ENCODE results near the gene SYCP2. TPM values are rescaled to one million over a fixed set of nuclear protein-coding genes. Genes with fewer than 3 reads are reported as not detected.
"Not testable (repeated sequence)": the region's sequence is repeated elsewhere in the genome, so short reads cannot be mapped to it uniquely, and the experiment has no call there.

SYCP2 gene
- total RNA-seq, 1 donor from 2014 or later = 6.7 TPM

GRCh38 chr20:59925899-59926298, 7.5 kb downstream of the SYCP2 start:
- ATAC-seq (no peak), DNase-seq (ENCODE audit: low spot score) (no peak)
- intact Hi-C loops (cut with DNase I) = no loop called here

- intact Hi-C loops (cut with DNase I) = no loop called here
- ATAC-seq (no peak), DNase-seq (ENCODE audit: low spot score) (no peak)
These were observed 8.1 kb downstream of the SYCP2 start for GRCh38 chr20:59925359-59925758.

GRCh38 chr20:59923514-59923913, 9.9 kb downstream of the SYCP2 start:
- intact Hi-C loops (cut with DNase I) = no loop called here
- no peak for DNase-seq (ENCODE audit: low spot score)
- ATAC-seq = no peak

GRCh38 chr20:59920944-59921343, 12.5 kb downstream of the SYCP2 start:
- no peak for DNase-seq (ENCODE audit: low spot score)
- ATAC-seq = no peak
- intact Hi-C loops (cut with DNase I) = no loop called here

GRCh38 chr20:59912609-59913008, 20.8 kb downstream of the SYCP2 start:
- DNase-seq (ENCODE audit: low spot score) = no peak
- no peak for ATAC-seq
- intact Hi-C loops (cut with DNase I) = no loop called here

GRCh38 chr20:59911041-59911440, 22.4 kb downstream of the SYCP2 start:
- intact Hi-C loops (cut with DNase I) = no loop called here
- ATAC-seq = no peak

GRCh38 chr20:59908855-59909254, 24.6 kb downstream of the SYCP2 start:
- intact Hi-C loops (cut with DNase I) = no loop called here
- ATAC-seq (no peak), DNase-seq (ENCODE audit: low spot score) (no peak)

More at GRCh38 chr20:59911041-59911440, 22.4 kb downstream of the SYCP2 start:
- DNase-seq (ENCODE audit: low spot score) = no peak

- DNase-seq (ENCODE audit: low spot score) (no peak), ATAC-seq (no peak)
- intact Hi-C loops (cut with DNase I) = no loop called here
These were observed 29.8 kb downstream of the SYCP2 start for GRCh38 chr20:59903621-59904020.

- ATAC-seq (no peak), DNase-seq (ENCODE audit: low spot score) (no peak)
- intact Hi-C loops (cut with DNase I) = no loop called here
These were observed 31.0 kb downstream of the SYCP2 start for GRCh38 chr20:59902470-59902869.

- no peak for ATAC-seq
- intact Hi-C loops (cut with DNase I) = no loop called here
- no peak for DNase-seq (ENCODE audit: low spot score)
These were observed 37.5 kb downstream of the SYCP2 start for GRCh38 chr20:59895908-59896307.

GRCh38 chr20:59891581-59891980, 41.9 kb downstream of the SYCP2 start:
- no peak for DNase-seq (ENCODE audit: low spot score)
- no peak for ATAC-seq
- intact Hi-C loops (cut with DNase I) = no loop called here

GRCh38 chr20:59890035-59890434, 43.4 kb downstream of the SYCP2 start:
- intact Hi-C loops (cut with DNase I); ATAC-seq; DNase-seq (ENCODE audit: low spot score): not testable (repeated sequence)

GRCh38 chr20:59888050-59888449, 45.4 kb downstream of the SYCP2 start:
- ATAC-seq (no peak), DNase-seq (ENCODE audit: low spot score) (no peak)
- intact Hi-C loops (cut with DNase I) = no loop called here

- no peak for DNase-seq (ENCODE audit: low spot score)
These were observed 48.9 kb downstream of the SYCP2 start for GRCh38 chr20:59884494-59884893.

GRCh38 chr20:59880198-59880597, 53.2 kb downstream of the SYCP2 start:
- ATAC-seq (no peak), DNase-seq (ENCODE audit: low spot score) (no peak)
- intact Hi-C loops (cut with DNase I) = no loop called here

More at GRCh38 chr20:59884494-59884893, 48.9 kb downstream of the SYCP2 start:
- no peak for ATAC-seq
- intact Hi-C loops (cut with DNase I) = no loop called here

GRCh38 chr20:59873409-59873808, 60.0 kb downstream of the SYCP2 start:
- intact Hi-C loops (cut with DNase I) = no loop called here
- no peak for DNase-seq (ENCODE audit: low spot score)
- no peak for ATAC-seq

- ATAC-seq (no peak), DNase-seq (ENCODE audit: low spot score) (no peak)
- intact Hi-C loops (cut with DNase I) = no loop called here
These were observed 62.3 kb downstream of the SYCP2 start for GRCh38 chr20:59871096-59871495.

GRCh38 chr20:59866338-59866737, 67.1 kb downstream of the SYCP2 start:
- ATAC-seq = no peak
- intact Hi-C loops (cut with DNase I) = no loop called here
- no peak for DNase-seq (ENCODE audit: low spot score)

- intact Hi-C loops (cut with DNase I) = no loop called here
- ATAC-seq = no peak
These were observed 68.7 kb downstream of the SYCP2 start for GRCh38 chr20:59864726-59865125.

GRCh38 chr20:59863058-59863457, 70.4 kb downstream of the SYCP2 start:
- ATAC-seq (no peak), DNase-seq (ENCODE audit: low spot score) (no peak)
- intact Hi-C loops (cut with DNase I) = no loop called here

More at GRCh38 chr20:59864726-59865125, 68.7 kb downstream of the SYCP2 start:
- DNase-seq (ENCODE audit: low spot score) = no peak

GRCh38 chr20:59861401-59861800, 72.0 kb downstream of the SYCP2 start:
- intact Hi-C loops (cut with DNase I) = no loop called here
- no peak for ATAC-seq
- no peak for DNase-seq (ENCODE audit: low spot score)

GRCh38 chr20:59858425-59858824, 75.0 kb downstream of the SYCP2 start:
- ATAC-seq (no peak), DNase-seq (ENCODE audit: low spot score) (no peak)

More at GRCh38 chr20:59858425-59858824, 75.0 kb downstream of the SYCP2 start:
- intact Hi-C loops (cut with DNase I) = no loop called here

Measured in sciatic nerve (tissue), 2 donors.